Measurements from ENCODE around the gene HLTF.

DNA sequence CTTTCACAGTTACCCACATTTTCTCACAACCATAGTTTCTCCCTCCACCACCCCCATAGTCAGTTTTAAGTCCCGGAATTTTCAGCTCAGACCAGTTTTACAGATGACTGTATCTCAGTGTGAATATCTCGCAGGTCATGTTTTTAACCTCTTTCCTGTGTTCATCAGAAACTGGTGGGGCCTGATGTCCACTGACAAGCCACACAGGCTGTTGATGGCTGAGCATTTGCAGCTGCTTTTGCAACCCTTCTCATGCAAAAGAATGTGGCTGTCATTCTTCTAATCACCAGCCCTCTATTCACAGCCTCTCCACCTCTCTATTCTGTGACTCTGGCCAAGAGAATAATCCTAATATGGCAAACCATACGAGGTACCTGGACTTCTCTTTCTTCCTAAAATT, 86.5 kb downstream of the HLTF start:
- no peak for TF ChIP-seq EP300 (IDR thresholded peaks at IDR 0.05)
- TF ChIP-seq, protein P1, sequence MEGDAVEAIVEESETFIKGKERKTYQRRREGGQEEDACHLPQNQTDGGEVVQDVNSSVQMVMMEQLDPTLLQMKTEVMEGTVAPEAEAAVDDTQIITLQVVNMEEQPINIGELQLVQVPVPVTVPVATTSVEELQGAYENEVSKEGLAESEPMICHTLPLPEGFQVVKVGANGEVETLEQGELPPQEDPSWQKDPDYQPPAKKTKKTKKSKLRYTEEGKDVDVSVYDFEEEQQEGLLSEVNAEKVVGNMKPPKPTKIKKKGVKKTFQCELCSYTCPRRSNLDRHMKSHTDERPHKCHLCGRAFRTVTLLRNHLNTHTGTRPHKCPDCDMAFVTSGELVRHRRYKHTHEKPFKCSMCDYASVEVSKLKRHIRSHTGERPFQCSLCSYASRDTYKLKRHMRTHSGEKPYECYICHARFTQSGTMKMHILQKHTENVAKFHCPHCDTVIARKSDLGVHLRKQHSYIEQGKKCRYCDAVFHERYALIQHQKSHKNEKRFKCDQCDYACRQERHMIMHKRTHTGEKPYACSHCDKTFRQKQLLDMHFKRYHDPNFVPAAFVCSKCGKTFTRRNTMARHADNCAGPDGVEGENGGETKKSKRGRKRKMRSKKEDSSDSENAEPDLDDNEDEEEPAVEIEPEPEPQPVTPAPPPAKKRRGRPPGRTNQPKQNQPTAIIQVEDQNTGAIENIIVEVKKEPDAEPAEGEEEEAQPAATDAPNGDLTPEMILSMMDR (IDR thresholded peaks at IDR 0.05): no peak
- no peak for TF ChIP-seq POLR2A (IDR thresholded peaks at IDR 0.05)
- no peak for TF ChIP-seq POLR2AphosphoS5 (IDR thresholded peaks at IDR 0.05)
